Suppressor macrophage treated with lipopolysaccharide for 1 hour (primary cell): Measurements from ENCODE around the gene CASP3.

Source experiments
- DNase-seq, 3 donors: peaks; one replicate each; pipeline ENCODE4 v3.0.0-alpha.2; 2020 to 2022

The CASP3 gene

GRCh38 chr4:184649026-184649970 lies at the start of gene CASP3, which contains the start of gene PRIMPOL:
TSS of gene CASP3 (minus strand) at chr4:184649447. CDS start at chr4:184638453, 10,994 bp downstream.
TSS of gene PRIMPOL (plus strand) at chr4:184649738. CDS start at chr4:184657141, 7,403 bp downstream.
- DNase-seq: peak; percentile 93 to 98 (median 97)

DNA sequence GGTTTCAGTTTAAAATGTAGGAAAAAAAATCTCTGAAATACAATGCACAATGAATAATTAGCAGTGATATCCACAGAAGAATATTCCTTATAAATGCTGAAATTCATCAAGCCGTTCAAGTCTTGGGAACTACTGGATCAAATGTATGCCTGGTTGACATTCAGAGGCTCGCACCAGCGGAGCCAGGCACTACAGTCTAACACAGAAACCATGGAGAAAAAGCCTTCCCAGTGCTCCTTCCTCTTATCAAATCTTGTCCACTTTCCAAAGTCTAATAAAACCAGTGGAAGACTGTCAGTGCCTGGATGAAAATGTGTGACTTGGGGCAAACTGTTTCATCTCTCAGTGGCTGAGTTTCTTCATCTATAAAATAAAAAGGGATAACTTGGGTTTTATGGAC lies 48.7 kb upstream of the CASP3 start:
- no peak for DNase-seq

DNA sequence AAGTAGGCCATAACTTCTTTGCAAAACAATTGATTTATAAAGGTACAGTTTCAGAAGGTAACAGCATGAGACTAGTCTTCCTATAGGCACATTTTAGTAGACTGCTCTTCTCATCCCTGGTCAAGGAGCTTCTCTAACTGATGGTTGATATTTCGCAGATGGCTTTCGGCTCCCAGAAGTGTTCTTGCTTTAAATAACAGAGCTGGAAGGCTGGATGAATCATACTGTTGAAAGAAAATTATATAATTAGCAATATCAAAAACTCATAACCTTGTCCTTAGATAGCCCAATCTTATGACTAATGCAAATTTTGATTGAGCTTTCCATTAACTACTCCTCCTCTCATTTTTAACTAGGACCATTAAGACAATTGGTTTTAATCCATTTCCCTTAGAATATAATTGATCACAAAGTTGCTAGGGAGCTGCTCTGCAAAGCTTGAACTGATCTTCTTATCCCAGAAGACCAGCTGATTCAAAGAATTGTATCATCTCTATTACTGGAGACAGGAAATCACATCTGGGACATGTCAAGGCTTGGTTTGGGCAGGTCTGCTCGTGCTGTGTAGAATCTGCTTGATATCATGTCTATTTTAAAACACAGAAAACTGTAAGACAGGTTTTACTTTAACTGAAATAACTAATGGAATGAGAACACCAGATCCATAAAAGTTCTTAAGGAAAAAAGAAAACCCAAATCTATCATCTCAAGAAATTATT lies 46.1 kb upstream of the CASP3 start:
- DNase-seq: no peak

DNA sequence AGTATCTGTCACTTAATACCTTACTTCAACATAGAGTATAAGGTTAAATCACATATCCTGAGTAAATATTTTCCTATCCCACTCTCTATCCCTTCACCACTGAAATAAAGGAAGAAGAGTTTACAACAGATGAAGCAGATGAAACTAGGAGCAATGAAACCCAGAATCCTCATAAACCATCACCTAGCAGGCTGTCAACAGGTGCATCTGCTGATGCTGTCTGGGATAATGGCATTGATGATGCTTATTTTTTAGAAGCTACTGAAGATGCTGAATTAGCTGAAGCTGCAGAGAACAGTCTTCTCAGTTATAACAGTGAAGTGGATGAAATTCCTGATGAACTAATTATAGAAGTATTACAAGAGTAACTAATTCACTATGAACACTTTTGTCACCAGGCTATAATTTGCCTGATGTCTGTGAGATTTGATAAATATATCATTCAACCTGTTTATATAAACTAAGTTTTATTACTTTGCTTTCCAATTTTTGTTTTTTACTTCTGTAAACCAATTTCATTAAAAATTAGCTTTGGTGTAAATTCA lies 45.2 kb upstream of the CASP3 start:
- DNase-seq: no peak

- no peak for DNase-seq
Measured at GRCh38 chr4:184693056-184693455, 43.8 kb upstream of the CASP3 start.

DNA sequence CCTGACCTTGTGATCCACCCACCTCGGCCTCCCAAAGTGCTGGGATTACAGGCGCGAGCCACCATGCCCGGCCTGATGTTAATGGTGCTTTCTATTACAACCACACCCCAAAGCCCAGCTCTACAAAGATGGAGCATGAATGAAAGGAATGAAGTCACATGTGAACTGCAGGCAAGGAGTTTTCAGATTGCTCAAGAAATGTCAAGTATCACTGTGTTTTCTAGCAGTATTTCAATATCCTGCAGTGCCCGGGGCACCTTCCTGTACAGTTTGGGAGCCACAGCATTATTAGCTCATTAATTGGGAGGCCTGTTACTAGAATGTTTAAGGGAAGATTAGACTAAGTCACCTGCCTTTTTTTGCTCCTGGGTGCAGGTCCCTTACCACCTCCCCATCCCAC lies 40.4 kb upstream of the CASP3 start:
- no peak for DNase-seq

GRCh38 chr4:184688447-184688846 lies 39.2 kb upstream of the CASP3 start:
- DNase-seq: peak; percentile 42 to 58 (median 47)

DNA sequence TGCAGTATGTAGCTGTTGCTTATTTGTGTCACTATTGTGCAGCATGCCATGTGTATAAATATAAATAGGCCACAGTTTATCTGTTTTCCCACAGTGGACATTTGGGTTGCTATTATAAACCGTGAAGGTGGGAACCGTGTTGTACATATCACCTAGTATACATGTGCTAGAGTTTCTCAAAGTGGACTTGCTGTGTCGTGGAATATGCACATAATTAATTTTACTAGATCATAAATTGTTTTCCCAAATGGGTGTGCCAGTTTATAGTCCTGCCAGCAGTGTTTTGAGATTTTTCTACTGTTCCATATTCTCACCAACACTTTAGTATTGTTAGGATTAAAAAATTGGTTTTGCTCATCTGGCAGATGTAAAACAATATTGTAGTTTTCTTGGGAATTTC lies 38.8 kb upstream of the CASP3 start:
- no peak for DNase-seq

DNA sequence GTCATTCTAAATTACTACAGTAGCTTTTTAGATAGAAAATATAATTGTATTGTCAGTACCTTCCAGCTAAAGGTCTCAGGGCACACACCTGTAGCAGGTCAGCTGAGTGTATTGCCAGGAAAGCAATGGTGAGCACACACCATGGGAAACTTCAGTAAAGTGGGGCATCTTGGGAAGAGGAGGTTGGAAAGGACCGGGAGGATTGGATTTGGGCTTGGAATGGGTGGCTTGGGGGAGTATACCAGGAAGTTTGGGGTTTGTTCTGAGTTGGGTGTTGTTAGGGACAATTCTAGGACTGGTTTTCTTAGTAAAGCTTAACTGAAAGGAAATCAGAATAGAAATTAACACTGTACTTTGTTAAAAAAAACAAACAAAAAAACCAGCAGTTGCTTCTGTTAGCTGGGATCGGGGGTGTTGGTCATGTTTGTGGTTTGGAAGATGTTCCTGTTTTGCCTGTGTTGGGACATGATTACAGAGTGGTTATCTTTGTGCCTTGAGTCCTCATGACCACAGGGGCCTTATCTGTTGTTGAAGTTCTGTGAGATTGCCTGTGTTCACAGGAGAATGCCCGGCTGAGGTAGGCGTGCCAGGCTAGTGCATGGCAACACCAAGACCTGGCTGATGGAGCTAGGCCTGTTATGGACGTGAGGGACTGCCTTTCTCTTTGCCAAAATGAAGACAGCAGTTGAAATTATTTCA lies 35.4 kb upstream of the CASP3 start:
- peak; percentile 62 to 71 (median 68) for DNase-seq

- peak in 1 of 3 donors; percentile 20 for DNase-seq
Measured at GRCh38 chr4:184681916-184682315, 32.7 kb upstream of the CASP3 start.

DNA sequence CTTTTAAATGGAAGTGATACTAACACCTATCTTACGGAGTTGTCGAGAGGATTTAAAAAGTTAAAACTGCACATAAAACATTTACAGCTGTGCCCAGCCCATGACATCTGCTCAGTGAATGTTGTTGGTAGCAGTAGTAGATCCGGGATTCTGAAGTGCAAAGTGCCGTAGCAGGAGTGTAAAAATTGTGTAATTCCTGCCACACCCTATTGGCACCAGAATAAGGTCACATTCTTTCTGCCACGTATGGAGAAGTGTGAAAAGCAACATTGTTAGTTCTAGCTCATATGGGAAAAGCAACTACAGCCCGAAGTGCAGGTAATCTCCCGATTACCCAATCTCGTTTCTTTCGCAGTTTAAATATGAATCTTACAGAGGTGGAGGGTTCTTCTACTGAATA lies 31.5 kb upstream of the CASP3 start:
- DNase-seq: no peak

- DNase-seq: no peak
Measured at GRCh38 chr4:184675821-184676492, 26.7 kb upstream of the CASP3 start.

GRCh38 chr4:184675018-184675417 lies 25.8 kb upstream of the CASP3 start:
- no peak for DNase-seq

GRCh38 chr4:184674011-184674410 lies 24.8 kb upstream of the CASP3 start:
- no peak for DNase-seq

GRCh38 chr4:184672741-184673140 lies 23.5 kb upstream of the CASP3 start:
- DNase-seq: no peak

DNA sequence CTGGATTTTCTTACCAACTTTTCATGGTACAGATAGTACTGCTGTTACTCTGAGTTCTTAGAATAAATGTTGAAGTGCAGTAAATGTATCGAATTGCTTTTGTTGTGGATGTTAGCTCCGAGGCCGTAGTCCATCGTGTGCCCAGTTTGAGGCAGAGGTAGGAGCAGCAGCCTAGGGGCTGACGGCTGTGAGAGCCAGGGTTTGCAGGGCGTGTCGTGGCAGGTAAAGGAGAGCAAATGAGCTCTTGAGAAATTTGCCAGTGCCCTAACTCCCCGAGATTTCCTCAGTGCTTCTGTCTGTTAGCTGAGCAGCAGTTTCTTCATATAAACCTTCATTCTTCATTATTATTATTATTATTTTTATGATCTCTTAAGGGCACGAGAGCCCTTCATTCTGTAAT lies 21.9 kb upstream of the CASP3 start:
- no peak for DNase-seq

- DNase-seq: no peak
Measured at GRCh38 chr4:184669251-184669650, 20.0 kb upstream of the CASP3 start.

DNA sequence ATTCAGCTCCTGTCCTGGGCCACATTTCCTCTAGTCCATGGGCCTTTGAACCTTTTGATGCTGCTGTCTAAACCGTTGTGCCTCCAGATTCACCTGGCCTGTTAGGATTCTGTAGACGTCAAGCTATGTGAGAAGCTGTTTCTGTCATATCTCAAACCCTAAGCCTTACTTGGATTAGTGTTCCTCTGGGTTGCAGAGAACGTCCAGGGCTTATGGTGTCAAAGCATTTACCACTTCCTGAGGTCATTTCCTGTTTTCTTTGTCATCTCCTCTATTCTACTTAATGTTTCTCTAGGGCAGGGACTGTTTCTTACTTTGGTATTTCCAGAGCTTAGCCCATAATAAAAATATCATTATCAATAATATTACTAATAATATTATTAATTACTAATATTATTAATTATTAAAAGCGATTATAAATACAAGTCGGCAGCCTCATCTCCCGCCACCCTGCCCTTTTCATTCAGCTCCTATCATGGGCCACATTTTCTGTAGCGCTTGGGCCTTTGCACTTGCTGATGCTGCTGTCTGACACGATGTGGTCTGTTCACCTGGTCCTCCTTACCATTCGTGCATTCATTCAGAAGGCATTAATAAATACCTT lies 19.4 kb upstream of the CASP3 start:
- peak; percentile 25 to 59 (median 57) for DNase-seq

GRCh38 chr4:184668096-184668495 lies 18.8 kb upstream of the CASP3 start:
- DNase-seq: no peak

DNA sequence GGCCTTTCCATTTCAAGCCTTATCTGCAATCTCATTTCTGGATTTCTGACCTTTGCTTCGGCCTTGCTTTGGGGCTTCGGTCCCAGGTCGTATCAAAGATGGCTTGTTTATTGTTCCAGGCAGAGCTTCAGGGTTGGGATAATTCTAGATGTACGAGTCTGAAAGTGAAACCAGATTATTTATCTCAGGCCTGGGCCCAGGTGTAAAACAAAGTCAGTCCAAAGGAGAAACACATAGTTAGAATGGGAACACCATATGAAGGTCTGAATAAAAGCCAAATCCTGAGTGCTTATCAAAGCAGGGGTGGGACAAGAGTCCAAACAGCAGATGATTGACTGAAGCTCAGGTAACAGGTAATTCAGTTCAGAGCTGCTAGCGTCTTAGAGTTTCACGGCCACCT lies 17.4 kb upstream of the CASP3 start:
- DNase-seq: no peak

- DNase-seq: peak in 1 of 3 donors; percentile 26
Measured at GRCh38 chr4:184664445-184665210, 15.4 kb upstream of the CASP3 start.
